Stimulated activated naive B cell treated with anti-CD40 and anti-IgM and Interleukin-4, amounts not matched to agents 10 μg/mL and 1 μg/mL and 100 μg/mL, for 72 hours (primary cell): ENCODE data around the gene TERB1.

Source experiments
- ATAC-seq, 2 donors: fragments of 150-1000 bp; cut with Tn5 transposase; replicated peaks; 2 replicates each; pipeline ENCODE4 v1.10.0; 2021; ENCODE audit warnings: moderate library complexity in 1 of 2
- DNase-seq: peaks from one replicate; pipeline ENCODE4 v3.0.0; 2021
- H3K27ac Mint-ChIP-seq: one replicate; pipeline ENCODE4 v1.8.0; 2022; ENCODE audit warnings: mild to moderate bottlenecking, mixed read lengths
- H3K27me3 Mint-ChIP-seq, 2 donors: one replicate each; pipeline ENCODE4 v1.8.0; 2022; ENCODE audit warnings: mixed read lengths in 2 of 2
- H3K36me3 Mint-ChIP-seq, 2 donors: one replicate each; pipeline ENCODE4 v1.8.0; 2022; ENCODE audit warnings: mixed read lengths in 2 of 2, mild to moderate bottlenecking in 1 of 2
- H3K4me1 Mint-ChIP-seq, 2 donors: one replicate each; pipeline ENCODE4 v1.8.0; 2022; ENCODE audit warnings: mixed read lengths in 2 of 2, mild to moderate bottlenecking in 1 of 2
- H3K4me3 Mint-ChIP-seq, 2 donors: one replicate each; pipeline ENCODE4 v1.8.0; 2022; ENCODE audit warnings: mild to moderate bottlenecking in 2 of 2, mixed read lengths in 2 of 2, moderate library complexity in 1 of 2
- H3K9me3 Mint-ChIP-seq, 2 donors: one replicate each; pipeline ENCODE4 v1.8.0; 2022; ENCODE audit warnings: mixed read lengths in 2 of 2, mild to moderate bottlenecking in 1 of 2

TERB1 gene

DNA sequence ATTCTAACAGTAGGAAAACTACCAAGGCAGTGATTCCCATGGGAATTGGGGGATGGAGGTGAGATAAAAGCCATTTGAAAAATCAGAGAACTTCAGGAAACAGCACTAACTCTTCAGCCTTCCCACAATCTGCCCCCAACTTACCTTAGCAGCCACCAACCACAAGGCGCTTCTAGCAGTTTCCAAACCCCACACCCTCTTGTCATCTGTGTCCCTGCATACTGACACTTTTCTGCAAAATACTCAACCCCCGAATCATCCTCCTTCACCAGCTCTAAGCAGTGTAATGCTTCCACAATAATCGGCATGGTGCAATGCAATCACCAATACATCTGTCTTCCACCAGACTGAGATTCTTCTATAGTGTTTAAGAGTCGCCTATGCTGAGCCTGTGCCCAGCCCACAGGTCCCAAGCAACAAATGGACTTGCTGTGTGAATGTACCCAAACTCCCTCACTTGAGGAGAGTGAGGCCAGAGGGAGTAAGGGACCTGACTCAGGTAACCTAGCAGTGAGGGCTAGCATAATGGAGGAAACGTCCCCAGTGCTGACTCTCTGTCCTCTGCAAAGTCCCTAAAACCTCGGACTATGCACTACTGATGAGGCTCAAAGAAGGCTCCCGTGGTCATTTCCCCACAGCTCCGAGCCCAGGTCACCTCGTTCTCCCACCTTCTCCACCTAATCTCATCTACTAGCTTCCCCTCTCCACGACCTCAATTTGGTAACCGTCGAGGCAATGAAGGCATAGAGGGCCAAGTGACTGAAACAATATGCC, 50.9 kb downstream of the TERB1 start:
- DNase-seq (no peak), ATAC-seq (no peak)
- Mint-ChIP-seq H3K27me3 (peaks cover 12 to 13% of the 10 kb centered on the region in 2 donors), H3K4me1 (peaks cover 18 to 49% of the 10 kb centered on the region in 2 donors), H3K9me3 (no peaks in the 10 kb centered on the region), H3K27ac (peak overlapping the region; percentile 75), H3K36me3 (peaks cover 14 to 18% of the 10 kb centered on the region in 2 donors), H3K4me3 (peak overlapping the region; percentile 88)

DNA sequence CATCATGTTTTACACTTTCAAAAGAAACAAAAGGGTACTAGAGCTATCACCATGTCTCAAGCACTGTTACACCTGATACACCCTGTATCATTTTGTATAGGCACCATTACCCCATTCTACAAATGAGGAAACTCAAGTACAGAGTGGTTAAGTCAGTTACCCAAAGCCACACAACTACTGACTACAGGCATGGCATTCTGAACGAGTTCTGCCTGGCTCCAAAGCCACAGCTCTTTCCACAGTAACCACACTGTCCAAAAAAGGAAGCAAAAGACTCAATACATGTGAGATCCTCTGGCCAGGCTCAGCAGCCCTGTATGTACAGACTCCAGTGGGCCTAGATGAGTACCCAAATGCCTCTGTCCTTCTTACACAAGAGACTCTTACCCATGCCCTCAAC, 54.7 kb downstream of the TERB1 start:
- H3K36me3 Mint-ChIP-seq: peaks cover 14 to 18% of the 10 kb centered on the region in 2 donors

DNA sequence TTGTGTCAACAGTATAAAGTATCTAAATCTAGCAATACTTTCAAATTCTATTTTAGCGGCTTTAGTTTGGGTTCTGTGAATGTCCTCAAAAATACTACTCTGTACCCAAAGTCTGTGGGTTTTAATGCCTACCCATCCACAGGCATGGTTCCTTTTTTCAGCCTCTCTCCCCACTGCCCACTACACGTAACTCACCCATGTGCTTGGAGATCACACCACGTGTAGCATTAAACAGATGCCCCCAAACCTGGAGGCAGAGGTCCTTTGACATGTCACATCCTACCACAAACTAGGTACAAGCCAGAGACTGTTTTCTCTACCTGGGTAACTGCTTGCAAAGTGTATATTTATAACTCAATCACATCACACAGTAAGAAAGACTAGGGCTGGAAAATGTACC, 55.3 kb downstream of the TERB1 start:
- H3K36me3 Mint-ChIP-seq: peaks cover 16 to 22% of the 10 kb centered on the region in 2 donors

More for the DNA sequence above, 54.7 kb downstream of the TERB1 start:
- DNase-seq: peak; percentile 14
- Mint-ChIP-seq H3K4me1 (peaks cover 14 to 40% of the 10 kb centered on the region in 2 donors), H3K27ac (no peak overlapping the region), H3K27me3 (no peaks in the 10 kb centered on the region), H3K4me3 (no peak overlapping the region), H3K9me3 (no peaks in the 10 kb centered on the region)
- ATAC-seq: peak; percentile 67 to 72

DNA sequence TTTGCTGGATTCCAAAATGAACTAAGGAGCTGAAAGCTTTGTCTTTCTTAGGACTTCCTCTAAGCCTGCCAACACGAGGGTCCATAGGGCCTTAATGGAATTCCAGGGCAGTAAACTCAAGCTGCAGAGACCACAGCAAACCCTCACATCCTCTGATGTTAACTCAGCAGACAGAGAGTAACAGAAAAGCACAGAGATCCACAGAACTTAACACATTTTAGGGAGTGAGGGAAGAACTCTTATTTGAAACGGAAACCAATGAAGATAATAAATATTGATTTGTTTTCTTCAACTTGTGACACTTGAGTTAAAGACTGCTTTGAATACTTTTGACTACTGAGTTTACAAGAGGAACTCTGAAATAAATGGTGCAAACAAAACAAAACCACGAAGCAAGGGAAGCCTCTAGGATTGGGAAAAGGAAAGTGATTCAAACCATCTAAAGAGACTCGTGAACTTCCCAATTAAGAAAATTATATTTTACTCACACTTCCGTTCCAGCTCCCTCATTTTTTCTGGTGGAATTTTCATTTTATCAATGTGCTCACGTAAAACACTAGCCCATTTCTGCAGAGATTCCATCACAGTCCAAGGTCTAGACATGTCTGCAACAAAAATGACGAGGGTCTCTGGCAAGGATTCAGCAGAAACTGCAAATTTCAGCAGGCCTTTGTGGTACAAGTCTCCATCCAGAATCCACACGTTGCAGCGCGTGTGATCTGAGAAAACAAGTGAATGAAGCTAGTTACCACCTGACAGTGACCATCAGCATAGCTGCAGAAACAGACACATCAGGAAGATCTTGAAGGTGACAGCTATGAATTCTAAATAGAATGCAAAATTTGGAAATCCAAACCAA, 59.2 kb downstream of the TERB1 start:
- Mint-ChIP-seq H3K27ac (no peak overlapping the region), H3K27me3 (no peaks in the 10 kb centered on the region), H3K9me3 (no peaks in the 10 kb centered on the region), H3K4me1 (peaks cover 12 to 33% of the 10 kb centered on the region in 2 donors), H3K4me3 (no peak overlapping the region), H3K36me3 (peaks cover 22 to 29% of the 10 kb centered on the region in 2 donors)
- DNase-seq (no peak), ATAC-seq (no peak)

More for the DNA sequence above, 55.3 kb downstream of the TERB1 start:
- peaks cover 16 to 43% of the 10 kb centered on the region in 2 donors for H3K4me1 Mint-ChIP-seq
- DNase-seq: no peak
- no peak overlapping the region for H3K4me3 Mint-ChIP-seq
- H3K27me3 Mint-ChIP-seq: no peaks in the 10 kb centered on the region
- no peak for ATAC-seq
- H3K9me3 Mint-ChIP-seq: no peaks in the 10 kb centered on the region
- no peak overlapping the region for H3K27ac Mint-ChIP-seq

DNA sequence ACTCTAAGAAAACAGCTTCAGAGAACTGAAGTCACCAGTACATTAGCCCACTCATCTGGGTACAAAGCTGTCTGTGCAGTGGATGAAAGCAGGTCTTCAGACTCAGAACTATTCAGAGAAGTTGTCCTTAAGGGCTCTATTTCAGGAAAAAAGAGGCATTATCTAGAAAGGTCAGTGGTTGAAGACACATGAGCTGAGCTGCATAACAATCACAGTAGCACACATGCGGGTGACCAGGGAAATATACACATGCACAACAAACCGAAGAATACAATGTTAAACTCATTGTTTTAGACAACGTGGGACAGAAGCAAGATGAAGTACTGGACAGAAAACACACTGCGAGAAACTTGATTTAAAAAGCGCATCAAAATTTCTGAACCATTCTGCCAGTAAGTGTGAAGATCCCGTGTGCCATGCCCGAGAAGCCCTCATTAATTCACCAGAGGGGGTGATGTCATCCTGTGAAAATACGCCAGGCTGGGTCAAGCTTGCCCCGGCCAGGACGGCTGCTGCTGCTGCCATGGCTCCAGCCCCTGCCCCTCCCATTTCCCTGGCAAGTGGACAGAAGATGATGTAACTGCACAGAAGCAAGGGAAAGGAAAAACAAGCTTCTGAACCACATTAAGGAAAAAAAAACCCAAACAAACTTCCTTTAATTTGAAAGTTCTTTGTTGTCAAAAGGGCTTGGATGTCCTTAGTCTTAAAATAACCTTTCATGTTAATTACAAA, 60.0 kb downstream of the TERB1 start:
- no peaks in the 10 kb centered on the region for H3K27me3 Mint-ChIP-seq
- H3K9me3 Mint-ChIP-seq: no peaks in the 10 kb centered on the region
- H3K4me1 Mint-ChIP-seq: peaks cover 12 to 24% of the 10 kb centered on the region in 2 donors
- ATAC-seq (no peak), DNase-seq (no peak)
- H3K36me3 Mint-ChIP-seq: peaks cover 23 to 29% of the 10 kb centered on the region in 2 donors
- no peak overlapping the region for H3K4me3 Mint-ChIP-seq
- no peak overlapping the region for H3K27ac Mint-ChIP-seq

DNA sequence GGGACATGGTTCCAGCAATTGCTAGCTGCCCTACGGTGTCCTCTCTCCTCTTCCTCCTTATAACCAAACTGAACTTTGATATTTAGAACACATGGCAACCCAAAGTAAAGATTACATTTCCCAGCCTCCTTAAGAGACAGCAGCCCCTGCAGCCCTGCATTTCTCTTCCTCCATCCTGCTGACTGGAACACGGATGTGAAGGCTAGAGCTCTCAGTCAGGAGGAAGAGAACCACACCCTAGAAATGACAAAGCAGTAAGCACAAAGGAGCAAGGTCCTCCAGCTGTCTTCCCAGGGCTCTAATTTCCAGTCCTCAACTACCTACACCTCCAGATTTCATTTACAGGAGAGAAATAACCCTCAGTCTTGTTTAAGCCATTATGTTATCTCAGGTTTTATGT, 60.9 kb downstream of the TERB1 start:
- H3K36me3 Mint-ChIP-seq: peaks cover 25 to 31% of the 10 kb centered on the region in 2 donors
- peaks cover 9 to 20% of the 10 kb centered on the region in 2 donors for H3K4me1 Mint-ChIP-seq
- H3K9me3 Mint-ChIP-seq: no peaks in the 10 kb centered on the region
- ATAC-seq (no peak), DNase-seq (no peak)
- H3K4me3 Mint-ChIP-seq: no peak overlapping the region
- no peak overlapping the region for H3K27ac Mint-ChIP-seq
- H3K27me3 Mint-ChIP-seq: no peaks in the 10 kb centered on the region

DNA sequence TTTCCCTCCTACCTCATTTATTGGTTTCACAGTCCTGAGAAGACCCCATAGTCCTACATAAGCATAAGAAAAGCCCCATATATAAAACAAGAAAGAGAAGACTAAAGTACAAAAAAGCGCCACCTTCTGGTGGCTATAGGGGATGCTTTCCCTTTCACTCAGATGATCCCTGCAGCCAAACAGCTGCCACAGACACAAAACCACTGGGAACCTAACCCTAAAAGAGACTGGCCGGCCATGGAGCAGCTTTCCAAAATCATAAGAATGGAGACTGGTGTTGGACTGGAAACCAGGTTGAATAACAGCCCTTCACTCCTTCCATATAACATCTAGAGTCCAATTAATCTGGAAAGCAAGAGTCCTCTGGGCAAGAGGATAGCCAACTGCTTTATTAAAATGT, 61.4 kb downstream of the TERB1 start:
- H3K27me3 Mint-ChIP-seq: no peaks in the 10 kb centered on the region
- DNase-seq (no peak), ATAC-seq (peak in 1 of 2 donors; percentile 45)
- H3K4me3 Mint-ChIP-seq: no peak overlapping the region
- H3K9me3 Mint-ChIP-seq: no peaks in the 10 kb centered on the region
- no peak overlapping the region for H3K27ac Mint-ChIP-seq
- H3K4me1 Mint-ChIP-seq: peaks cover 9 to 20% of the 10 kb centered on the region in 2 donors
- peaks cover 27 to 32% of the 10 kb centered on the region in 2 donors for H3K36me3 Mint-ChIP-seq

DNA sequence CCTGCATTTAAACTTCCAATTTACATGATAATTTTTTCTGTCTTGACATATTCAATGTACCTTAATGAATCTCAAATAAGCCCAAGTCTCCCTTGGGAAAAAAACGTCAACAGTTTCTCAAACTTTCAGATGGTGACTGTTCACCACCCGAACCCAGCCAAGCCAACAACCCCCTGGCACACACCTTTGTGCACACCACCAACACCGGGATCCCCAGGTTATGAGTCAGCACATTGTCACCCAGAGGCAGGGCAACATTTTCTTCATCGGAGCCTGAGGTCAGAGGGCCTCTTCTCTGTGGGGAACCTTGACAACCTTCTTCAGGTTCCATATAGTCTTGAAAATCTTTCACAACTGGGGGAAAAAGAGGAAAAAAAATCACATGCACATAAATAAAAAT, 65.5 kb downstream of the TERB1 start:
- Mint-ChIP-seq H3K4me3 (no peak overlapping the region), H3K9me3 (no peaks in the 10 kb centered on the region), H3K27ac (peak overlapping the region; percentile 80), H3K27me3 (no peaks in the 10 kb centered on the region), H3K4me1 (peaks cover 6 to 16% of the 10 kb centered on the region in 2 donors), H3K36me3 (peaks cover 41 to 55% of the 10 kb centered on the region in 2 donors)
- DNase-seq (no peak), ATAC-seq (no peak)

DNA sequence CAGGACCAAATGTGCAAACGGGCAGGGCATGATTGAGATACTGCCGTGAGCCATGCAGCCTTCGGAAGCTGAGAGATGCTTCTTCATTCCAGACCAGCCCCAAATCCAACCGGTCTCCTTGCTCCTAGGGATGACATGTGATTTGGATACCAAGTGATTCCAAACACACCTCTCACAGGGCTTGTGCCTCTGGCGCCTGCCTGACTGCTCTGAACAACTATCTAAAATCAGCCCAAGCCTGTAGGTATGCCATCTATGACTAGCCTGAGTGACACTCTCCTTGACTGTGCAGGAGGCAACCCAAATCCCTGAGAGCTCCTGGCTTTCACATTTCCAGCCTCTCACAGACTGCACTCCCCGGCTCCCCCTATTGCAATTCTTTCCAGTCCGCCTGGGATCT, 70.3 kb downstream of the TERB1 start:
- no peaks in the 10 kb centered on the region for H3K9me3 Mint-ChIP-seq
- H3K4me3 Mint-ChIP-seq: no peak overlapping the region
- peaks cover 5 to 7% of the 10 kb centered on the region in 2 donors for H3K4me1 Mint-ChIP-seq
- DNase-seq (no peak), ATAC-seq (no peak)
- peak overlapping the region; percentile 9 for H3K27ac Mint-ChIP-seq
- H3K36me3 Mint-ChIP-seq: peaks cover 37 to 55% of the 10 kb centered on the region in 2 donors
- no peaks in the 10 kb centered on the region for H3K27me3 Mint-ChIP-seq

DNA sequence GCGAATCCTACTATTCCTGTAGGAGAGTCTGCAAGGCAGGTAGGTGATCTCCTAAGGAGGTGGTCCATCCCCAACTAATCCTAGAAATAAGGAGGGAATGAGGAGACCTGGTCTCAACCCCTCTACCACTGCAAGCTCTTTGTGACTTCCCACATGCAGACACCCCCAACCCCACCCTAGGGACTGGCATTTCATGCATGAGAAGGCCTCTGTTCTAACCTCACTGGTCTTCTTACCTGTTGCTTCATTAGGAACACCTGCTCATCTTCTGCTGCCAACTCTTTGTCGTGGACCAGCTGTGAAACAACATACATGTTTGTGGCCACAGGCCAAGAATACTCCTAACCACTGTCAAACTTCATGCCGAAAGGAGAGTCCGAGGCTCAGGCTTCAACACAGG, 72.6 kb downstream of the TERB1 start:
- H3K27ac Mint-ChIP-seq: no peak overlapping the region
- H3K4me3 Mint-ChIP-seq: no peak overlapping the region
- ATAC-seq (no peak), DNase-seq (no peak)
- peaks cover 5 to 7% of the 10 kb centered on the region in 2 donors for H3K4me1 Mint-ChIP-seq
- H3K27me3 Mint-ChIP-seq: no peaks in the 10 kb centered on the region
- no peaks in the 10 kb centered on the region for H3K9me3 Mint-ChIP-seq
- H3K36me3 Mint-ChIP-seq: peaks cover 38 to 57% of the 10 kb centered on the region in 2 donors

DNA sequence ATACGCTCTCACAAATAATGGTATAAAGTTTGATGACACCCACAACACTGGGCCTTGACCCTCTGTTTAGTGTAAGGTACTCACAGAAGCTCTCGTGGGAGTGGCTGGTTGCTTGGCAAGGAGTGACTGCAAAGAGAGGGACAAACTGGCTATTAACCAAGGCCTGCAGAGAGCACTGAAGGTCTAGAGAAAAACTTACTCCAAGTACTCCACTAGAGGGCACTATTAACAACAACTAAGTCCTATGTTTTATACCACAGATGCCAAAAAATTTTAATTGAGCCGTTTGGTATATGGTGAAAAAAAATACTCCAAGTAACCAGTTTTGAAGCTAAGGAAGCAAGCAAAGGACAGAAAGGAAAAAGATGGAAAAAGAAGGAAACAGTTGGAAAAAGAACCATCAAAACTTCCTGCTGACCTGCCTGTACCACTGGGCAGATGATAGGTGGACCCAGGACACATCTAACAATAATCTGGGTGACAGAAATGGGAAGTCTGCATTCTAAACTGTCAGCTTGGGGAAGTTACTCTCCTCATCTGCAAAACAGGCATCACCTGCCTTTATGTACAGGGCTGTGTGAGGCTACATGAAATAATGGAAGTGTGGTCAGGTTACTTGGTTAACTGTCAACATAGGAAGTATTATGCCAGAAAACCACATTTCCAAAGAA, 73.1 kb downstream of the TERB1 start:
- DNase-seq (no peak), ATAC-seq (peak; percentile 83 to 85)
- peaks cover 37 to 57% of the 10 kb centered on the region in 2 donors for H3K36me3 Mint-ChIP-seq
- H3K9me3 Mint-ChIP-seq: no peaks in the 10 kb centered on the region
- H3K4me1 Mint-ChIP-seq: peaks cover 5 to 7% of the 10 kb centered on the region in 2 donors
- H3K4me3 Mint-ChIP-seq: no peak overlapping the region
- no peaks in the 10 kb centered on the region for H3K27me3 Mint-ChIP-seq
- H3K27ac Mint-ChIP-seq: peak overlapping the region; percentile 83

DNA sequence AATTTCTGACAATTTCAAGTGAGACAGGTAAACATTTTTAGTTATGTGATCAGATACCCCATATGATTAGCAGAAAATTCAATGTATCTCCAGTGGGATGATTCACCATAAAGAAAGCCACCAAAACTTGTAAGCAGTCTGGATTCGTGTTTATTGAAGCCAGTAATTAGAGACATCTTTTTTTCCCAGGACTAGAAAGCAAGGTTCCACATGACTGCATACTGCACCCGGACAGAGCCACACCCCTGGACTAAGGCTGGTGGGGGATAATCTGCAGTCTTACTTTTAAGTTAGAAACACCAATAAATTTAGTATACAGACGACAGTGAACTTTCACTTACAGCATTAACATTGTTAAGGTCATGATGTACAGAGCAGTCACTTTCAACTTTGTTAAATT, 80.6 kb downstream of the TERB1 start:
- H3K4me3 Mint-ChIP-seq: no peak overlapping the region
- H3K27me3 Mint-ChIP-seq: no peaks in the 10 kb centered on the region
- H3K27ac Mint-ChIP-seq: no peak overlapping the region
- ATAC-seq: no peak
- no peak for DNase-seq
- H3K36me3 Mint-ChIP-seq: peaks cover 24 to 29% of the 10 kb centered on the region in 2 donors
- no peaks in the 10 kb centered on the region for H3K9me3 Mint-ChIP-seq
- H3K4me1 Mint-ChIP-seq: no peaks in the 10 kb centered on the region

DNA sequence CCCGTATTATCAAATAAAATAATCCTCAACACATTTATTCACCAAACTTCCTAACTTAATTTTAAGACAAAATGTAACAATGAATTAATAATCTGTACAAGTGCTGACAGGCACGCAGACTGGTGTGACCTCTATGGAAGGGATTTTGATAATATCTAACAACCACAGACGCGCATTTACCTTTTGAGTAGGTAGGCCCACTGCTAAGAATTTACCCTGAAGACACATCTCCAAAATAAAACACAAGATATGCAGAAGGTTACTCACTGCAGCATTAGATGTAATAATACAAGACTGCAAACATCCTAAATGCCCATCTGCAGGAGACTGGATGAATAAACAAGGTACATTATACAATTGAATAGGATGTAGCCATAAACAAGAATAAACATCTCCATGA, 82.1 kb downstream of the TERB1 start:
- no peak overlapping the region for H3K4me3 Mint-ChIP-seq
- no peak for DNase-seq
- peaks cover 16 to 19% of the 10 kb centered on the region in 2 donors for H3K36me3 Mint-ChIP-seq
- ATAC-seq: no peak
- no peaks in the 10 kb centered on the region for H3K4me1 Mint-ChIP-seq
- H3K9me3 Mint-ChIP-seq: no peaks in the 10 kb centered on the region
- H3K27me3 Mint-ChIP-seq: no peaks in the 10 kb centered on the region
- H3K27ac Mint-ChIP-seq: no peak overlapping the region

DNA sequence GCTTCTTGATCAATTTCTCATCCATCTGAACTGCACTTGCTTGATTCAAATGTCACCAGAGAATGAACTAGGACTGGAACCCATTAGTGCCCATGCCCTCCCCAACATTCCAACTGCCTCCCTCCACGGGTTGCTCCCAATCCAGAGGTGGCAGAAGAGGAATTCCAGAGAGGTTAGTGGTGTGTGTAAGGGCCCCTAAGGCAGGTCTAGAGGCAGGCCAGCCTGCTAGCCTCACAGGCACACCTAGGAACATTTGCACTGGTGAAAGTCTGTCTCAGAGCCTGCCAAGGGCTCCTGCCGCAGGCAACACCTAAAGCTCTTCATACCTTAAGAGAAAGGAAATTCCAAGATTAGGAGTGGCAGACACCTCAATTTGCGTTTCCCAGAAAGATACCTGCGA, 83.6 kb downstream of the TERB1 start:
- Mint-ChIP-seq H3K36me3 (peaks cover 5 to 6% of the 10 kb centered on the region in 2 donors), H3K4me1 (no peaks in the 10 kb centered on the region), H3K4me3 (no peak overlapping the region), H3K27ac (no peak overlapping the region), H3K9me3 (no peaks in the 10 kb centered on the region), H3K27me3 (no peaks in the 10 kb centered on the region)
- no peak for ATAC-seq
- DNase-seq: no peak
